Right lobe of liver (tissue), 6 donors: Measurements from ENCODE around the gene RTL1. TPM values are rescaled to one million over a fixed set of nuclear protein-coding genes. Genes with fewer than 3 reads are reported as not detected.

ENCODE experiments used
- ATAC-seq, 4 donors: fragments of 200-7000 bp; cut with Tn5 transposase; one replicate each; pipeline ENCODE4 v1.9.1; 2020; ENCODE audit warnings: mild to moderate bottlenecking in 4 of 4, moderate library complexity in 4 of 4
- DNase-seq, 3 donors: peaks; one replicate each; pipeline ENCODE4 v3.0.0-alpha.2; 2020
- H3K27ac ChIP-seq, 3 donors: fragments of 200-600 bp; one replicate each; pipeline ENCODE4 v1.8.0; 2022
- H3K27me3 ChIP-seq, 2 donors: fragments of 200-600 bp; one replicate each; pipeline ENCODE4 v1.8.0; 2022
- H3K36me3 ChIP-seq, 4 donors: fragments of 200-600 bp; sonication (generic) in 1 of 4; one replicate each; pipeline versions ENCODE4 v1.5.1 to v1.8.0; 2017 to 2022; ENCODE audit warnings: control low read depth in 1 of 4
- H3K4me1 ChIP-seq, 4 donors: fragments of 200-600 bp; sonication (generic) in 1 of 4; one replicate each; pipeline versions ENCODE4 v1.5.1 to v1.8.0; 2017 to 2022; ENCODE audit warnings: control low read depth in 1 of 4
- H3K4me3 ChIP-seq, 3 donors: fragments of 200-600 bp; one replicate each; pipeline ENCODE4 v1.8.0; 2022
- H3K9me3 ChIP-seq, 4 donors: fragments of 200-600 bp; sonication (generic) in 1 of 4; one replicate each; pipeline versions ENCODE4 v1.5.1 to v1.8.0; 2017 to 2022; ENCODE audit warnings: control low read depth in 1 of 4
- POLR2A ChIP-seq: fragments of 450-650 bp; IDR thresholded peaks from one replicate; pipeline ENCODE4 v1.6.1; 2017; ENCODE audit warnings: antibody characterized with exemption, mild to moderate bottlenecking
- WGBS: methylation state at CpG from one replicate; pipeline ENCODE4 v1.1.6; 2018; ENCODE audit warnings: low coverage, low lambda C conversion rate; ENCODE audit not compliant: insufficient coverage; ENCODE audit errors: missing lambda C conversion rate; 5-methylcytosine and 5-hydroxymethylcytosine counted together
- intact Hi-C, 2 donors: fragments of 100-400 bp; cut with DNase I; formaldehyde crosslinking; loops; one replicate each; pipeline versions ENCODE4 v1.11.2 to v1.14.1; 2022
- total RNA-seq, 6 experiments: library from RNA; depleted of rRNA in 2 of 6; stranded (reverse); fragments of >200 nt in 2 of 6; fragmentation: NEBNext Ultra II Directional in 3 of 6; extraction: Animal tissue kit (Norgen Biotek cat#: 25700) in 3 of 6; gene quantifications; one replicate each; pipeline versions ENCODE4 v1.1.0 to v1.2.4, GENCODE V29; 2016 to 2023
- TF ChIP-seq, protein P1 (sequence below), 4 donors: fragments of 200-600 bp in 3 of 4; fragments of 450-650 bp in 1 of 4; IDR thresholded peaks; one replicate each; pipeline versions ENCODE4 v1.5.1 to v1.8.0; 2016 to 2022; ENCODE audit warnings: antibody characterized with exemption in 4 of 4, mild to moderate bottlenecking in 2 of 4
- donor health status: DM: no; HTN: yes; CAD: no.
- donor health status: DM: no; HTN: no; CAD: no.
- donor health status: DM: no; HTN: no; CAD: no.
- donor health status: DM: no; HTN: yes; CAD: no.
- donor health status: DM: no; HTN: yes; CAD: no.

The RTL1 gene
- total RNA-seq, 6 experiments from 2014 or later: 0.04 TPM; not detected in 5

DNA sequence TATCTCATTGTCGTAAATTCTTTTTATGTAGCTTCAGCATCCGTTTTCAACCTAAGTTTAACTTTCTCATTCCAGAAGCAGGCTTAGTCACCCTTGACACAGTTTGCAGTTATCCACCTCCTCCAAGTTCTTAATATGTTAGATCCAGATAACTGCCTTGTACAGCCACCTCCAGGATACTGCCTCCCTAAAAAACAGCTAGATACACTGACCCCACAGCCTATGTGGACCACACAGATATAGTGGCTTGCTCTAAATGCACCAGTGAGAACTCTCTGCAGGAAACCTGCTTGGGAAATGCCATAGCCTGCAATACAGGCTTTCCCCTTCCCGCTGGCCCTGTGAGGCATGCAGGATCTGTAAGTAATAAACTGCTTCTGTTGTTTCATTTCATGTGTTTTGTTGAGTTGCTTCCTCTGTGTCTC, 11.1 kb upstream of the RTL1 start:
- Histone ChIP-seq H3K36me3 (no peaks in the 10 kb centered on the region), H3K9me3 (no peaks in the 10 kb centered on the region), H3K27ac (no peak overlapping the region), H3K27me3 (no peaks in the 10 kb centered on the region), H3K4me3 (no peak overlapping the region), H3K4me1 (no peaks in the 10 kb centered on the region)
- intact Hi-C loops: no loop called here
- TF ChIP-seq, protein P1, sequence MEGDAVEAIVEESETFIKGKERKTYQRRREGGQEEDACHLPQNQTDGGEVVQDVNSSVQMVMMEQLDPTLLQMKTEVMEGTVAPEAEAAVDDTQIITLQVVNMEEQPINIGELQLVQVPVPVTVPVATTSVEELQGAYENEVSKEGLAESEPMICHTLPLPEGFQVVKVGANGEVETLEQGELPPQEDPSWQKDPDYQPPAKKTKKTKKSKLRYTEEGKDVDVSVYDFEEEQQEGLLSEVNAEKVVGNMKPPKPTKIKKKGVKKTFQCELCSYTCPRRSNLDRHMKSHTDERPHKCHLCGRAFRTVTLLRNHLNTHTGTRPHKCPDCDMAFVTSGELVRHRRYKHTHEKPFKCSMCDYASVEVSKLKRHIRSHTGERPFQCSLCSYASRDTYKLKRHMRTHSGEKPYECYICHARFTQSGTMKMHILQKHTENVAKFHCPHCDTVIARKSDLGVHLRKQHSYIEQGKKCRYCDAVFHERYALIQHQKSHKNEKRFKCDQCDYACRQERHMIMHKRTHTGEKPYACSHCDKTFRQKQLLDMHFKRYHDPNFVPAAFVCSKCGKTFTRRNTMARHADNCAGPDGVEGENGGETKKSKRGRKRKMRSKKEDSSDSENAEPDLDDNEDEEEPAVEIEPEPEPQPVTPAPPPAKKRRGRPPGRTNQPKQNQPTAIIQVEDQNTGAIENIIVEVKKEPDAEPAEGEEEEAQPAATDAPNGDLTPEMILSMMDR (IDR thresholded peaks at IDR 0.05): no peak
- no peak for TF ChIP-seq POLR2A
- WGBS: 69% methylated on average over 3 of the region's 3 CpGs
- ATAC-seq (no peak), DNase-seq (no peak)

DNA sequence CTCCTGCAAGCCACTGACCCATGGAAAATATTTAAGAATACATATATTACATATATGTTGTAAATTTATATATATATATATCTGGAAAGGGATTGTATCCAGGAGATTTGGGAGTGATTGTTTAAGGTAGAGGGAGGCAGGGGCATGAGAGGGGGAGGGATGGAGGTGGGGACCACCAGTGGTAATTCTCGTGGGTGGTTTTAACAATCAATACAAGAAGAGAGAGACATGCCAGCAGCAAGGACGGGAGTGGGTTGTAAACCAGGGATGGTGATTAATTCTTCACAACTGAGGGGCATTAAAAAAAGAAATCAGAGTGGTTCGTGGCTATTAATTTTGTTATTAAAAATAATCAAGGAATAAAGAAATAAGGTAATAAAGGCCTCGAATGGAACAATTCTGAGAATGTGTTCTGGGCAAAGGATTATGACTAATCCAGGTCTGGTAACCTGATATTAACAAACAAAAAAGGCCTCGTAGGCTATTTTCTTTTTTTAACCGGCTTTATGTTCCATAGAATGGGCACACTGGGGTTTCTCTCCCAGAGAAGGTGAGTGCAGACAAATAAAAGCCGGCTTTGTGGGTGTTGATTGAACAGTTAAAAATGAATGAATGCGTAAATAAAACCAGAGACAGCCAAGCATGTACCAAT, 8.3 kb upstream of the RTL1 start:
- Histone ChIP-seq H3K27me3 (no peaks in the 10 kb centered on the region), H3K36me3 (no peaks in the 10 kb centered on the region), H3K4me1 (no peaks in the 10 kb centered on the region), H3K4me3 (no peak overlapping the region), H3K9me3 (no peaks in the 10 kb centered on the region), H3K27ac (no peak overlapping the region)
- intact Hi-C loops: no loop called here
- ATAC-seq (no peak), DNase-seq (no peak)
- WGBS: 49% methylated on average over 8 of the region's 8 CpGs
- no peak for TF ChIP-seq POLR2A
- TF ChIP-seq, protein P1 (IDR thresholded peaks at IDR 0.05): no peak

DNA sequence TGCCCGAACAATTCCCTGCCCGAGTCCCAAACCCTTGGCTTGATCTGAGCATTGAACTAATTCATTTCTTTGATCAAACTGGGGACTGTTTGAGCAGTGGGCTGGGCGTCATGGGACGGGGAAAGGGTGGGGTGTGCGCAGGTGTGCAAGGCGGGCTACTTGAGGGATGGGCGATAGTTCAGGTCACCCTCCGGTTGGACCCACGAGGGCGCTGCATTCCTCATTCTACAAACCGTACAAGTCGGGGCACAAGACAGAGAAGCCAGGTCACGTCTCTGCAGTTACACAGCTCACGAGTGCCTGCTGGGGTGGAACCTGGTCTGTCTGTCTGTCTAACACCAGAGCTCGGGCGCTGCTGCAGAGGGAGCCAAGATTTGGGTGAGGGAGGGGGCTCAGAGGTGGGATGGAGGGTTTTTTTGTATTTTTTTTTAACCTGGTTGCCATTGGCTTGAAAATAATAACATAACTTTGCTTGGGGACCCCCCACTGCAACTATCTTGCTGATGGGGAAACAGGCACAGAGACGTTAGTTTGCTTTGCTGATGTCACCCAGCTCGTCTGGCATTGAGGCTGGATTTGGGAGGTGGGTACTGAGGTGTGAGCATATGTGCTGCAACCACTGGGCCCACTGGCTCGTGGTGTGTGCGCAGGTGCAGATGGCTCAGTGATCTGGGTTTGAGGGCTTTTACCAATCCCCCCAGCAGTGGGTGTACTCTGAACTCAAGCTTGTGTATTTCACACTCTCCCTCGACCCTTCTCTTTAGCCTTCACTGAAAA, 7.6 kb upstream of the RTL1 start:
- Histone ChIP-seq H3K27me3 (no peaks in the 10 kb centered on the region), H3K27ac (no peak overlapping the region), H3K4me1 (no peaks in the 10 kb centered on the region), H3K9me3 (no peaks in the 10 kb centered on the region), H3K4me3 (no peak overlapping the region), H3K36me3 (no peaks in the 10 kb centered on the region)
- no peak for TF ChIP-seq POLR2A
- TF ChIP-seq, protein P1 (IDR thresholded peaks at IDR 0.05): no peak
- ATAC-seq (no peak), DNase-seq (no peak)
- intact Hi-C loops: no loop called here
- WGBS: 85% methylated on average over 14 of the region's 21 CpGs

DNA sequence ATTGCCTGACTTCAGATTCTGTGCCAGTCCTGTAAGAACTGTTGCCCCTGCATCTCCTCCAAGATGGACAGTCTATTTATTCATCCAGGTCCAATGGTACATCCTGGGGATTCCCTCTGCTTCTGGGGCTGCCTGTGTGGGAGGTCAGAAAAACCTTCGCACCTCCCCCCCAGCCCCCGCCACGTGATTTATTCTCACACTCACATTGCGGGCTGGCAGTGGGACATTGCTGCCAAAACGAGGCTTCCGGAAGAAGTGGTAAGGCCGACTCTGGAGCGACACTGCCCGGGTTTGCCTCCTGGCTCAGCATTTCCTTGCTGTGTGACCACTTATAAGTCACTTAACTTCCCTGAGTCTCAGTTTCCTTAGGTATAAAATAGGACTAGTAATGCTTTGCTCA, 5.9 kb upstream of the RTL1 start:
- no peaks in the 10 kb centered on the region for H3K9me3 ChIP-seq
- no peak for TF ChIP-seq POLR2A
- TF ChIP-seq, protein P1 (IDR thresholded peaks at IDR 0.05): no peak
- ATAC-seq (no peak), DNase-seq (no peak)
- H3K36me3 ChIP-seq: no peaks in the 10 kb centered on the region
- H3K4me3 ChIP-seq: no peak overlapping the region
- H3K27ac ChIP-seq: no peak overlapping the region
- H3K4me1 ChIP-seq: no peaks in the 10 kb centered on the region
- intact Hi-C loops: no loop called here
- WGBS: 71% methylated on average over 5 of the region's 9 CpGs
- H3K27me3 ChIP-seq: no peaks in the 10 kb centered on the region
